Brain microvascular endothelial cell (primary cell): ENCODE measurements around the gene CTNND2.

Experiments used
- DNase-seq: peaks from one replicate; pipeline ENCODE4 v3.0.0-alpha.2; 2020
- H3K27ac ChIP-seq: fragments of 250-450 bp; sonication (Bioruptor Pico); 2 replicates; pipeline ENCODE4 v1.5.1; 2020; ENCODE audit warnings: mild to moderate bottlenecking, moderate library complexity
- H3K27me3 ChIP-seq: fragments of 250-450 bp; sonication (Bioruptor Pico); replicated peaks from 2 replicates; pipeline ENCODE4 v1.5.1; 2020; ENCODE audit warnings: mild to moderate bottlenecking
- H3K36me3 ChIP-seq: fragments of 250-450 bp; sonication (Bioruptor Pico); replicated peaks from 2 replicates; pipeline ENCODE4 v1.5.1; 2020; ENCODE audit warnings: mild to moderate bottlenecking
- H3K4me3 ChIP-seq: 2 replicates; pipeline ENCODE4 v1.5.1; 2011; ENCODE audit warnings: low read depth, mild to moderate bottlenecking, control low read depth, low read length, moderate library complexity
- in situ Hi-C: cut with HindIII; loops from 2 replicates; pipeline ENCODE4 v1.10.0; 2017; ENCODE audit warnings: low sequenced_read_pairs, low pct_ligation_motif_present
- TF ChIP-seq, protein P1 (sequence below): IDR thresholded peaks from 2 replicates; pipeline ENCODE4 v1.5.1; 2011; ENCODE audit warnings: low read depth, mild to moderate bottlenecking, moderate library complexity, low read length, control low read depth, inconsistent platforms; ENCODE audit errors: missing control alignments

CTNND2 gene

DNA sequence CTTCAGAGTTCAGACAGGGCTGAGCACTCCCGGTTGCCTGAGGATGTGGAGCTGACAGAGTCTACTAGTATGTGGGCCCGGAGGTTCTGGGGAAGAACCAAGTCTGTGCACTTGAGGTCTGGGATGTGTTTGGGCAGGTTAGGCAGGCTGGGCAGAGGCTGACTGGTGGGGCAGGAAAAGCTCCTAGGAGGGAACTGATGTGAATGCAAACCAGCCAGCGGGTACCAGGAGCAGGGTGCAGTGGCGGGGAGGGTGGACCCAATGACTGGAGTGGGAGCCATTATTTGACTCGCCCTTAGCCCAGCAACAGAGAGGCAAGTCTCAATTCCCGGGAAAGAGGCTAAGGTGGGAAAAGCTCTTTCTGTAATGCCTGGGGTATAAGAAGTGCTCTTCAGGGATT is 723.4 kb downstream of the CTNND2 start:
- Histone ChIP-seq H3K36me3 (no peaks in the 10 kb centered on the region), H3K27me3 (no peaks in the 10 kb centered on the region), H3K27ac (no peak overlapping the region), H3K4me3 (no peak overlapping the region)
- DNase-seq, result no peak
- in situ Hi-C loops, result no loop called here
- TF ChIP-seq, protein P1, sequence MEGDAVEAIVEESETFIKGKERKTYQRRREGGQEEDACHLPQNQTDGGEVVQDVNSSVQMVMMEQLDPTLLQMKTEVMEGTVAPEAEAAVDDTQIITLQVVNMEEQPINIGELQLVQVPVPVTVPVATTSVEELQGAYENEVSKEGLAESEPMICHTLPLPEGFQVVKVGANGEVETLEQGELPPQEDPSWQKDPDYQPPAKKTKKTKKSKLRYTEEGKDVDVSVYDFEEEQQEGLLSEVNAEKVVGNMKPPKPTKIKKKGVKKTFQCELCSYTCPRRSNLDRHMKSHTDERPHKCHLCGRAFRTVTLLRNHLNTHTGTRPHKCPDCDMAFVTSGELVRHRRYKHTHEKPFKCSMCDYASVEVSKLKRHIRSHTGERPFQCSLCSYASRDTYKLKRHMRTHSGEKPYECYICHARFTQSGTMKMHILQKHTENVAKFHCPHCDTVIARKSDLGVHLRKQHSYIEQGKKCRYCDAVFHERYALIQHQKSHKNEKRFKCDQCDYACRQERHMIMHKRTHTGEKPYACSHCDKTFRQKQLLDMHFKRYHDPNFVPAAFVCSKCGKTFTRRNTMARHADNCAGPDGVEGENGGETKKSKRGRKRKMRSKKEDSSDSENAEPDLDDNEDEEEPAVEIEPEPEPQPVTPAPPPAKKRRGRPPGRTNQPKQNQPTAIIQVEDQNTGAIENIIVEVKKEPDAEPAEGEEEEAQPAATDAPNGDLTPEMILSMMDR, result no peak

DNA sequence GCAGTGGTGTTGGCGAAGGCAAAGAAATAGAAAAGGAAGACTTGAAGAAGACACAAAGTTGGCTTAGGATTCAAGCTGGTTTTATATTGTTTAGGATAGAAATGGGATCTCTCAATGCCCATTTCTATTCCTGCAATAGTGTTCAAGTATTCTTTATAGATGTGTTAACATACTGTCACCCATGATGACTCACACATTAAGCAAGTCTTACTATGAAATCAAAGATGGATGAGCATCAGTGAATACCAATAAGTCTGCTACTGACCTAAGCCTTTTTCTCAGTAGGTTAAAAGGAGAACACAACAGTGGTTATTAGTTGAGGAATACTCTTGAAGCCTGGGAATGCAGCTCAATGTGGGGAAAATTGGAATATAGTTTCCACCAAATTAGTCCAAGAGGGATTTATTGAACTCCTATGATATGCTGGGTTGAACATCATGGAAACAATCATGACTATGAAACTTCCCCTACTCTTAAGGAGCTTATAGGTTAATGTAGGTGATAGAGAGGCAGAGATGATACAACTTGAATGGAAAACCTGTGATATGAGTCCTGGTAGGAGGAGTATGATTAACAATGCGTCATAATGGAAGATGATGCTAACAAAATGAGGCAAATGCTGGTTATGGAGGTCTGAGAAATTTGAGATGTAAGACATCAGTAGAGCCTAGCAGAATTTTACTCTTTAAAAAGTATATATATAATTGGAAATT is 726.1 kb downstream of the CTNND2 start:
- in situ Hi-C loops, result no loop called here
- Histone ChIP-seq H3K27me3 (no peaks in the 10 kb centered on the region), H3K36me3 (no peaks in the 10 kb centered on the region), H3K27ac (no peak overlapping the region), H3K4me3 (no peak overlapping the region)
- DNase-seq, result no peak
- TF ChIP-seq, protein P1, result no peak

DNA sequence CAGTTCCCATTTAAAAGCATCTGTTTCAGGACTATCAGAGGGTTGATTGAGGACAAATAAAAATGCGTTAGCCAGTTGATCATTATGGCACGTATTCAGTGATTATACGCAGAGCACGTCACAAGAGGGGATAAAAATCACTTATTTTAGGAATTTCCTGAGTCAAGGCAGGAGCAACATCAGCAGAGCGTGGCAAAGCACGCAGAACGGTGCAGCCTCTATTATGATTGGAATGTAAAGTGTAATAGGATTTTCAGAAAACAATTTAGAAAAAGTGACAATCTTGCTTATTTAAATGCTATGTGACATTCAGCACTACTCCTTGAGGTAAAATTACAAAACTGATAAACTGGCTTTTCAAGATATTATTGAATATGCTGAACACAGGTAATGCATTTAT is 729.7 kb downstream of the CTNND2 start:
- H3K36me3 ChIP-seq, result no peaks in the 10 kb centered on the region
- TF ChIP-seq, protein P1, result no peak
- in situ Hi-C loops, result no loop called here
- DNase-seq, result no peak
- no peak overlapping the region for H3K27ac ChIP-seq
- no peaks in the 10 kb centered on the region for H3K27me3 ChIP-seq
- H3K4me3 ChIP-seq, result no peak overlapping the region

DNA sequence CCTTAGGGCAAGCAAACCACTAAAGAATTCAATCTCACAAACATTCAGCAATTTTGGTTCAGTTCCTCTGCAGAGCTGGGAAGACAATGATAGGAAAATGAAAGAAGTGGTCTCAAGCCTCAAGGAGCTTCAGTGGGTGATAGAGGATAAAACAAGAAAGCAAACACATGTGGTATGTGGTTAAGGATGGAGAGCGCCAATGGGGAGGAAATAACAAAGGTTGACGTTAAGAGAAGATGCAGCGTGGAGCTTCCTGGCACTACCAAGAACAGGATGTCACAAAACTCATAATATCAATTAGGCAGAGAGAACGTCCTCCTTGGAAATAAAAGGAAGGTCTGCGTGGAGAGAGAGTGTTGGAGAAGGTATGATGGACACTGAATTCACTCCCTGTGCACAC is 731.8 kb downstream of the CTNND2 start:
- DNase-seq, result no peak
- in situ Hi-C loops, result no loop called here
- H3K27ac ChIP-seq, result no peak overlapping the region
- no peaks in the 10 kb centered on the region for H3K36me3 ChIP-seq
- no peak overlapping the region for H3K4me3 ChIP-seq
- no peaks in the 10 kb centered on the region for H3K27me3 ChIP-seq
- TF ChIP-seq, protein P1, result no peak

DNA sequence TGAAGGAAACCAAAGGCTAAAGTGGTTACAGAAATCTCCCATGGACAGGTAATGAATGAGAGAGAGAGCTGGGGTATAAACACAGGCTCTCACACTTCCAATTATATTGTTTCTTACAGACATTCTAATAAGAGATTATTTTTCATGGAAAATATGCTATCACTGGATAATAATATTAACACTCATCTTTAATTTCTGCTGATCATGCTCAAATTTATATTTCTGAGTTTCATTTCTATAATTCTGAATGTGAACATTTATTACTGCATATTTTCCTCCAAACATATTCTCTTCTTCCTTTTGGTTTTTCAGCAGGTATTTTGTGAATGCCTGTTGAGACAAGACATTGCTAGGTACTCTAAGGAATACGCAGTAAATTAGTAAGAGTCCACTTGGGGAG is 733.0 kb downstream of the CTNND2 start:
- H3K36me3 ChIP-seq, result no peaks in the 10 kb centered on the region
- no peak overlapping the region for H3K4me3 ChIP-seq
- H3K27me3 ChIP-seq, result no peaks in the 10 kb centered on the region
- TF ChIP-seq, protein P1, result no peak
- H3K27ac ChIP-seq, result no peak overlapping the region
- in situ Hi-C loops, result no loop called here
- no peak for DNase-seq

DNA sequence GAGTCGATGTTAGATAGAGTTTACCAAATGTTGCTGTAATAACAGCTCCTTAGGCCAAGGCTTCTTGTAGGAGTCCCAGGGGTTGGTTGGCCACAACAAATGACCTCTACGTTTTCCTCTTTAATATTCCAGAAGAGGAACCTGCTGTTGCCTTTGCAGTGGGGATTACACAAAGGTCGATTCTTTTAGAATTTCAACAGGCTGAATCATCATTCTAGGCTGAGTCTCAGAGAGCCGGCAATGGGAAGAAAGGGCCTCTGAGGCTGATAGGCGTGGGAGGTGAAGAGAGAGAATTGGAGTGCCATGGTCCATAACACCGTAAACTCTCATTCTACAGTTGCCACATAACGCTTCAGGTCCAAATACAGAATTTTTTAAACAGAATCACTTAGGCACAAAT is 737.3 kb downstream of the CTNND2 start:
- Histone ChIP-seq H3K36me3 (no peaks in the 10 kb centered on the region), H3K4me3 (no peak overlapping the region), H3K27ac (no peak overlapping the region), H3K27me3 (no peaks in the 10 kb centered on the region)
- TF ChIP-seq, protein P1, result no peak
- in situ Hi-C loops, result no loop called here
- DNase-seq, result no peak
